OCI-LY3 (cell line): ENCODE measurements around the gene ISLR.

Experiments
- H2AFZ ChIP-seq: fragments of 200-600, 300-600 bp; shearing (Covaris generic); 2 replicates; pipeline ENCODE4 v1.6.0; 2014; ENCODE audit warnings: antibody characterized with exemption, low read depth, low read length
- H3K27ac ChIP-seq: fragments of 200-600, 300-600 bp; sonication (generic); 2 replicates; pipeline ENCODE4 v1.5.1; 2014; ENCODE audit warnings: mild to moderate bottlenecking, low read length, moderate library complexity, mixed read lengths
- H3K27me3 ChIP-seq: fragments of 200-600, 300-600 bp; sonication (generic); 2 replicates; pipeline ENCODE4 v1.6.1; 2014; ENCODE audit warnings: low read depth, low read length, mixed read lengths
- H3K36me3 ChIP-seq: fragments of 200-600, 300-600 bp; sonication (generic); replicated peaks from 2 replicates; pipeline ENCODE3; 2014; ENCODE audit warnings: low read depth, low read length, mixed read lengths
- H3K4me1 ChIP-seq: fragments of 300-600, 200-600 bp; sonication (generic); 2 replicates; pipeline ENCODE4 v1.6.1; 2014; ENCODE audit warnings: low read length, mixed read lengths
- H3K4me2 ChIP-seq: fragments of 200-600, 300-600 bp; sonication (generic); 2 replicates; pipeline ENCODE4 v1.6.1; 2014; ENCODE audit warnings: low read length, mixed read lengths
- H3K4me3 ChIP-seq: fragments of 300-600, 200-600 bp; sonication (generic); 2 replicates; pipeline ENCODE4 v1.5.1; 2014; ENCODE audit warnings: antibody characterized with exemption, mild to moderate bottlenecking, low read length, moderate library complexity
- H3K79me2 ChIP-seq: fragments of 300-600, 200-600 bp; shearing (Covaris generic); 2 replicates; pipeline ENCODE4 v1.6.1; 2014; ENCODE audit warnings: mild to moderate bottlenecking, low read length, mixed read lengths
- H3K9ac ChIP-seq: fragments of 300-600, 200-600 bp; shearing (Covaris generic); 2 replicates; pipeline ENCODE4 v1.6.0; 2014; ENCODE audit warnings: mild to moderate bottlenecking, low read length, moderate library complexity
- H3K9me3 ChIP-seq: fragments of 200-600, 300-600 bp; shearing (Covaris generic); 2 replicates; pipeline ENCODE4 v1.6.1; 2014; ENCODE audit warnings: low read length, mixed read lengths; ENCODE audit not compliant: insufficient read depth
- H4K20me1 ChIP-seq: fragments of 200-600, 300-600 bp; sonication (generic); 2 replicates; pipeline ENCODE4 v1.6.1; 2016; ENCODE audit warnings: low read length, mixed read lengths; ENCODE audit not compliant: insufficient read depth
- CTCF ChIP-seq: fragments of 200-600, 300-600 bp; sonication (generic); IDR thresholded peaks from 2 replicates; pipeline ENCODE4 v1.5.1; 2014; ENCODE audit warnings: antibody characterized with exemption, low read length, low read depth
- EZH2phosphoT487 ChIP-seq: fragments of 200-600 bp; shearing (Covaris generic); IDR thresholded peaks from 2 replicates; pipeline ENCODE4 v1.6.1; 2018; ENCODE audit warnings: antibody characterized with exemption, mixed run types, low read depth

The ISLR gene

GRCh38 chr15:74134387-74135027 is 39.0 kb upstream of the ISLR start:
- Histone ChIP-seq H3K27me3 (no peaks in the 10 kb centered on the region), H3K27ac (no peak overlapping the region), H3K79me2 (no peaks in the 10 kb centered on the region), H4K20me1 (no peaks in the 10 kb centered on the region), H3K36me3 (no peaks in the 10 kb centered on the region), H2AFZ (no peak overlapping the region), H3K9me3 (no peaks in the 10 kb centered on the region), H3K4me1 (no peaks in the 10 kb centered on the region), H3K9ac (no peak overlapping the region), H3K4me3 (no peak overlapping the region), H3K4me2 (no peak overlapping the region)
- TF ChIP-seq EZH2phosphoT487 (no peak), CTCF (peak; percentile 16; the same call in 1 of the 2 replicates)

- H3K9ac ChIP-seq: no peak overlapping the region
- H3K27ac ChIP-seq: no peak overlapping the region
- no peak overlapping the region for H3K4me3 ChIP-seq
- no peaks in the 10 kb centered on the region for H4K20me1 ChIP-seq
- H3K4me1 ChIP-seq: no peaks in the 10 kb centered on the region
- no peak overlapping the region for H3K4me2 ChIP-seq
- H3K27me3 ChIP-seq: no peaks in the 10 kb centered on the region
- no peaks in the 10 kb centered on the region for H3K9me3 ChIP-seq
- H3K79me2 ChIP-seq: no peaks in the 10 kb centered on the region
- no peaks in the 10 kb centered on the region for H3K36me3 ChIP-seq
- TF ChIP-seq CTCF (no peak), EZH2phosphoT487 (no peak)
- H2AFZ ChIP-seq: no peak overlapping the region
Measured at GRCh38 chr15:74135041-74135565, 38.4 kb upstream of the ISLR start.

GRCh38 chr15:74136540-74136813 is 37.0 kb upstream of the ISLR start:
- Histone ChIP-seq H3K79me2 (no peaks in the 10 kb centered on the region), H3K4me1 (no peaks in the 10 kb centered on the region), H3K27me3 (no peaks in the 10 kb centered on the region), H3K36me3 (no peaks in the 10 kb centered on the region), H3K4me3 (no peak overlapping the region), H3K9ac (no peak overlapping the region), H3K9me3 (no peaks in the 10 kb centered on the region), H3K4me2 (no peak overlapping the region), H3K27ac (no peak overlapping the region), H2AFZ (no peak overlapping the region), H4K20me1 (no peaks in the 10 kb centered on the region)
- TF ChIP-seq CTCF (no peak), EZH2phosphoT487 (no peak)

GRCh38 chr15:74136814-74137536 is 36.5 kb upstream of the ISLR start:
- no peaks in the 10 kb centered on the region for H4K20me1 ChIP-seq
- H3K9ac ChIP-seq: no peak overlapping the region
- no peaks in the 10 kb centered on the region for H3K4me1 ChIP-seq
- no peaks in the 10 kb centered on the region for H3K36me3 ChIP-seq
- no peaks in the 10 kb centered on the region for H3K9me3 ChIP-seq
- no peaks in the 10 kb centered on the region for H3K27me3 ChIP-seq
- no peak overlapping the region for H2AFZ ChIP-seq
- H3K27ac ChIP-seq: no peak overlapping the region
- H3K4me3 ChIP-seq: no peak overlapping the region
- H3K4me2 ChIP-seq: no peak overlapping the region
- no peak for TF ChIP-seq CTCF
- TF ChIP-seq EZH2phosphoT487: no peak
- no peaks in the 10 kb centered on the region for H3K79me2 ChIP-seq
